ENCODE results near the gene CRYAB. TPM values are rescaled to one million over a fixed set of nuclear protein-coding genes. Genes with fewer than 3 reads are reported as not detected.
"Not testable (repeated sequence)": the region's sequence is repeated elsewhere in the genome, so short reads cannot be mapped to it uniquely, and the experiment has no call there.

CRYAB gene
- total RNA-seq, 1 donor from 2014 or later = 2,279 TPM

DNA sequence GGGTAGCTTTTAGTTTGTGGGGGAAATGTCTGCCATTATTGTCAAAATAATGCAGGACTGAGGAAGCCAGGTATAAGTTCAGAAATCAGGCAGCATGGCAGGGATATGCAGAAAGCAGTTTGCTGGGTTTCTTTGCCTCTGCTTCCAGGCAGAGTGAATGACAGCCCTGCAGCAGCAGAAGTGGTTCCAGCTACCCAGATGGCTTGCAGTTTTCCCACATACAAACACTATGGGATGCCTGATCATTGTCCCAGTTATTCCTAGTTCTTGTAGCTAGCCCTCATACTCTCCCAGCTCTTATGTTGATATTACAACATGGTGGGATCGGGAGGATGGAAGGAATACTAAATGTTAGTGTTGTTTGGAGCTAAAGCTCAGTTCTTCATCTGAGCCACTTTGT is 22.7 kb upstream of the CRYAB start:
- DNase-seq (ENCODE audit: low spot score) = no peak

DNA sequence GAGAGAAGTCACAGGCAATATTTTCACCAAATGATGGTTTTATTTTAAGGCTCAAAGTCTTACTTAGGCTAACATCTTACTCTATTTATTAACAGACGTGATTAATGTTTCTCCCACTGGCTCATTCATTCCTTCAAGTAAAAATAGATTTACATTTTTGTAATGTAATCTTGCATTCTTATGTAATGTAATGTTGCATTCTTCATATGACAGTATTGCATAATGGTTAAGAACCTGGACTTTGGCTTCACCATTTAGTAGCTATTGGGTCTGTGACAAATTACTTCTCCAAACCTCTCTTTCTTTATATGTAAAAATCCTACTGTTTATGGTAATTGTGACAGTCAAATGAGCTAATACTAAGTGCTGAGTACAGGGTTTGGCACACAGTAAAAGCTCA is 22.3 kb upstream of the CRYAB start:
- DNase-seq (ENCODE audit: low spot score) = no peak

DNA sequence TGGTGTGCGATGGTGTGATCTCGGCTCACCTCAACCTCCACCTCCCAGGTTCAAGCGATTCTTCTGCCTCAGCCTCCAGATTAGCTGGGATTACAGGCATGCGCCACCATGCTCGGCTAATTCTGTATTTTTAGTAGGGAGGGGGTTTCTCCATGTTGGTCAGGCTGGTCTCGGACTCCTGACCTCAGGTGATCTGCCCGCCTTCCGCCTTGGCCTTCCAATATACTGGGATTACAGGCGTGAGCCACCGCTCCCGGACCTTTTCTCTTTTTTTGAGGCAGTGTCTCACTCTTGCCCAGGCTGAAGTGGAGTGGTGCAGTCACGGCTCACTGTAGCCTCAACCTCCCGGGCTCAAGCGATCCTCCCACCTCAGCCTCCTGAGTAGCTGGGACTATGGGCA is 21.6 kb upstream of the CRYAB start:
- not testable (repeated sequence) for DNase-seq (ENCODE audit: low spot score)

DNA sequence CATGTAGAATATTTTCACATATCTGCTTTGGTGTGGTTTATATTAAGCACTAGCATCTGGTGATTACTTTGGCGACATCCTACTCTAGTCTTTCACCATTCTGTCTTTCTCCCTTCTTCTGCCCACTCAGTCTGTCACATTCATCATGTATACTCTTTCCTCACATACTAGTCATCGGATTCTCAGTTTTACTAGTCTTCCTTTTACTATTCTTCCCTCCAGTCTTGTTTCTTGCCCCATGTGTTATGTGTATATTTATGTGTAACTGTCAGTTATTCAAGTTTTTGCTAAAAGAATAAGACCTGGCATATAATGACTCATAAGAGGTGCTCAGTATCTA is 21.0 kb upstream of the CRYAB start:
- no peak for DNase-seq (ENCODE audit: low spot score)

GRCh38 chr11:111930472-111930871 is 18.9 kb upstream of the CRYAB start:
- DNase-seq (ENCODE audit: low spot score) = no peak

DNA sequence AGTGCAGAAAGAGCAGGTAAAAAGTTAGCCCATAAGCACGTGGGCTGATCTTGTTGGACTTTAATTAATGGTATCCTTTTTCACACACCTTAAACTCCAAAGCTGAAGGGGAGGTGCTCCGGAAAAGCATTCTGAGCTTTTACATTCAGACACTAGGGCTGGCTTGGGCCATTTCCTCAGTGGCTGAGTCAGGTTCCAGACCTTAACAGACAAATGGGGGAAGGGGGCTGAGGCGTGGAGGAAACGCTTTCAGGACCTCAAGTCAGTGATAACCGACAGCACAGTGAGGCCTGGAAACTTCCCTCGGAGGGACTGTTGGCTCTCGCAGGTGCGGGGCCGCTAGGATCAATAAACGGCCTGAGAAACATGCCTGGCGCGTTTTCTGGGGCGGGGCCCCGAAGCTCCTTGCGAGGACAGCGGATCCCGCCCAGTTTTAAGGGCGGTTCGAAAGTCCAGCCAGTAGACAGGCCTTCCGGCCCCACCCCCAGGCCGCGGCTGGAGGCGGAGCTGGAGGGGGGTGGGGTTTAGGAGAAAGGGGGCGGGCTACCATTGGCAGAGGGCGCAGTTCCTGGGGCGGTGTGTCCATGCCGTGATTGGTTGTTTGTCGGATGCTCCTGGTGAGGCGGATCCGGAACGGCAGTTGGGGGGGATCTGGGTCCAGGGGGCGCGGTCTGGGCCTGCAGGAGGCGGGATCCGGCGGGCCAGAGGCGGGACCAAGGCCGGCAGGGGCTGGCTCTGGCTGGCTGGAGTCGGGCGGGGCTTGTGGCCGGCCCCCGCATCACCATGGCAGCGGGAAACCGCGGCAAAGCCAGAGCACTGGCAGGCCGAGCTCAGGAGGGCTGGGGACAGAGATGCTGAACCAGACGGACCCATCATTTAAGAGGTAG is 15.2 kb upstream of the CRYAB start:
- DNase-seq (ENCODE audit: low spot score) = peak; percentile 99

DNA sequence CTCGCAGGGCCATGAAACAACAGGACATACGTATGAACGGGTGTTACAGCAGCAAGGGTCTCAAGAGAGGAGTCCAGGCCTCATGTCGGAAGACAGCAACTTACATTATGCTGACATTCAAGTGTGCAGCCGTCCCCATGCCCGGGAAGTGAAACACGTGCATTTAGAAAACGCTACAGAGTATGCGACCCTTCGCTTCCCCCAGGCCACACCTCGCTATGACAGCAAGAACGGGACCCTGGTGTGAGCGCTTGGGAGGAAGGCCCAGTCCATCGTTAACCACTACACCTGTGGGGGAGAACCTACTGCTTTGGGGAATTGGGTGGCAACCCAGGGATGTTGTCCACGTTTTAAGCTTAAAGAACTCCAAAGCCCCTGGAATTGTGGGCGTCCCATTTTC is 14.4 kb upstream of the CRYAB start:
- DNase-seq (ENCODE audit: low spot score) = no peak

GRCh38 chr11:111923951-111924350 is 12.4 kb upstream of the CRYAB start:
- no peak for DNase-seq (ENCODE audit: low spot score)

- no peak for DNase-seq (ENCODE audit: low spot score)
Observed at GRCh38 chr11:111923351-111923788, 11.8 kb upstream of the CRYAB start.

DNA sequence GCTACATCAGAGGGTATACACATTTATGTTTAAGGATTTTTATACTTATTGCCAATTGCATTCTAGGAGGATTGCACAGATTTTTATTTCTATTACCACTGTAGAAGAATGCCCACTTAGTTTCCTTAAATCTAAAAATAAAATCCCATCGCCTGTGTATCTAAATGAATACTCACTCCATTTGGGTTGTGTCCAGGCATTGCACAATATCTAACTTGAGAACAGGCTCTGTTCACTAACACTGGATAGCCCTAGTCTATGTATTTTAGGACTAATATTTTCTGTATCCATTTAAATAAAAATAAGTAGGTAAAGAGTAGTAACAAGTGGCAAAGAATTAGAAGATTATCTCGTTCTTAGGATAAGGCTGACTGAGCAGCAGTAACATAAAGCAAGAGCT is 11.2 kb upstream of the CRYAB start:
- no peak for DNase-seq (ENCODE audit: low spot score)

- DNase-seq (ENCODE audit: low spot score) = no peak
Observed at GRCh38 chr11:111921541-111922230, 10.1 kb upstream of the CRYAB start.

- no peak for DNase-seq (ENCODE audit: low spot score)
Observed at GRCh38 chr11:111920908-111921307, 9.3 kb upstream of the CRYAB start.

- no peak for DNase-seq (ENCODE audit: low spot score)
Observed at GRCh38 chr11:111918390-111919256, 7.1 kb upstream of the CRYAB start, which contains the start of gene C11orf52. C11orf52 (plus strand) TSS chr11:111918913; CDS start chr11:111918973, 60 bp downstream.

GRCh38 chr11:111917788-111918187 is 6.2 kb upstream of the CRYAB start:
- no peak for DNase-seq (ENCODE audit: low spot score)

DNA sequence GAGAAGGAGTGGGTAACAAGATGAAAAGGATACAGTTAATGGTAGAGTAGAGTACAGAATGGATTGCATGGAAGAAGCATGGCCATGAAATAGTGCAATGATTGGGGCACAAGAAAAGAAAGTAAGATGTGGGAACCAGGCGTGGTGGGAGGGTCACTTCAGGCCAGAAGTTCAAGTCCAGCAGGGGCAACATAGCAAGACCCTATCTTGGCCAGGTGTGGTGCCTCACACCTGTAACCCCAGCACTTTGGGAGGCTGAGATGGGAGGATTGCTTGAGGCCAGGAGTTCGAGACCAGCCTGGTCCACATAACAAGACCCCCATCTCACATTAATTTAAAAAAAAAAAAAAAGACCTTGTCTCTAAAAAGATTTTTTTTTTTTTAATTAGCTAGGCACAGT is 5.7 kb upstream of the CRYAB start:
- no peak for DNase-seq (ENCODE audit: low spot score)

GRCh38 chr11:111916768-111917167 is 5.2 kb upstream of the CRYAB start:
- no peak for DNase-seq (ENCODE audit: low spot score)

GRCh38 chr11:111913997-111914396 is 2.4 kb upstream of the CRYAB start:
- DNase-seq (ENCODE audit: low spot score) = no peak

DNA sequence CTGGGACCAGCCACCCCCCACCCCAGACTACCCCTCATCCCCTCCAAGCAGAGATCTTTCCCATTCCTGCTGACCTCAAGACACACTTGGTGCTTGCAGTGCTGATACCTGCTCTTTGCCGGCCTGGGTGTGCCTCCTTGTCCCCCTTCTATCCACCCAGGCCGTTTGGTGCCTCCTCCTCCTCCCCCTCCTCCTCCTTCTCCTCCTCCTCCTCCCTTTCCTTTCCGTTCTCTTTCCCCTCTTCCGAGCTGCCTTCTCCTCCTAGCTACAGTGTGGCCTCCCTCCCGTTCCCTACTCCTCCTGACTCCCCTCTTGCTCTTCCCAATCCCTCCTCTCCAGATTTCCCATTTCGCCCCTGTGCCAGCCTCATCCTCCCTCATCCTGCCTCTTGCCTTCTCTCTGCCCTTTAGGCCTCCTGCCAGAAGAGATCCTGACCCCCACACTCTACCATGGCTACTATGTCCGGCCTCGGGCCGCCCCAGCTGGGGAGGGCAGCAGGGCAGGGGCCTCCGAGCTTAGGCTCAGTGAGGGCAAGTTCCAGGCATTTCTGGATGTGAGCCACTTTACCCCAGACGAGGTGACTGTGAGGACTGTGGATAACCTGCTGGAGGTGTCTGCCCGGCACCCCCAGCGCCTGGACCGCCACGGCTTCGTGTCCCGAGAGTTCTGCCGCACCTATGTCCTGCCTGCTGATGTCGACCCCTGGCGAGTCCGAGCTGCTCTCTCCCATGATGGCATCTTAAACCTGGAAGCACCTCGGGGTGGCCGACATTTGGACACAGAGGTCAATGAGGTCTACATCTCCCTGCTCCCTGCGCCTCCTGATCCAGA is 1.7 kb upstream of the CRYAB start:
- no peak for DNase-seq (ENCODE audit: low spot score)

DNA sequence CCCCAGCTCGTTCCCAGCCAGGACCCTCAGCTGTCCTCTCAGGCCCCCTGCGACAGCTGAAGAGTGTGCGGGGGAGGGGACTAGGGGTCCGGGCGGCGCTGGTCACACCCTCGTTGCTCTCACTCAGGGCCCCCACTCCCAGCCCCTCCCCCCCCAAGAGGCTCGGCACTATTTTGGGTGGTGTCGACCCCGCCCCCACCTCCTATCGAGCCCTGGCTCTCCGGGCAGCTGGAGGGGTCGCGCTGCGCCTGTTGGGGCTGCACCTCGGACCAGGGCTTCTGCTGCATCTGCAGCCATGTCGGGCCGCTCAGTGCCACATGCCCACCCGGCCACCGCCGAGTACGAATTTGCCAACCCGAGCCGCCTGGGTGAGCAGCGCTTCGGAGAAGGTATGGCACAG is 965 bp upstream of the CRYAB start, which contains the start of gene HSPB2:
HSPB2 (plus strand) TSS at position 200 of the 400 bp plus-strand sequence; CDS start at position 296, 96 bp downstream.
- no peak for DNase-seq (ENCODE audit: low spot score)

All from mesenteric fat pad (tissue), 1 donor.